Endothelial cell of umbilical vein (primary cell): ENCODE data around the gene ADAMTSL3.

Experiments
- CTCF ChIP-seq, 2 donors: IDR thresholded peaks; 1 replicate in 1 of 2; 2 replicates in 1 of 2; pipeline ENCODE4 v1.5.1; 2011; ENCODE audit warnings: low read length in 2 of 2, mild to moderate bottlenecking in 2 of 2, moderate library complexity in 2 of 2, control low read depth in 1 of 2, inconsistent platforms in 1 of 2, low read depth in 1 of 2; ENCODE audit not compliant: insufficient read depth in 1 of 2; ENCODE audit errors: extremely low read depth in 1 of 2
- EZH2 ChIP-seq: IDR thresholded peaks from 2 replicates; pipeline ENCODE4 v1.6.1; 2012; ENCODE audit warnings: borderline replicate concordance, low read depth, mild to moderate bottlenecking, moderate library complexity, low read length, inconsistent platforms; ENCODE audit not compliant: severe bottlenecking
- MAX ChIP-seq: IDR thresholded peaks from 2 replicates; pipeline ENCODE4 v1.6.1; 2011; ENCODE audit not compliant: insufficient read depth, insufficient read length
- POLR2A ChIP-seq: IDR thresholded peaks from 2 replicates; pipeline ENCODE4 v1.6.1; 2012; ENCODE audit warnings: low read depth, mild to moderate bottlenecking, control low read depth, low read length

GRCh38 chr15:83746231-83746630 lies 92.3 kb downstream of the ADAMTSL3 start:
- TF ChIP-seq EZH2 (no peak), POLR2A (no peak), CTCF (IDR thresholded peaks at IDR 0.05; ENCODE audit: extremely low read depth in 1 of 2, insufficient read depth in 1 of 2, low read depth in 1 of 2, low read length in 2 of 2) (no peak), MAX (no peak)
